A549 (cell line): ENCODE results near the gene MAML2.

Experiments used
- CTCF ChIP-seq: fragments of >200 bp; sonication (Bioruptor Twin); formaldehyde crosslinking; IDR thresholded peaks from 3 replicates; pipeline ENCODE4 v1.5.1; 2016
- HEYL ChIP-seq: fragments of 250-450 bp; sonication (Bioruptor Pico); IDR thresholded peaks from 2 replicates; pipeline ENCODE4 v1.8.0; 2021; ENCODE audit warnings: mild to moderate bottlenecking, moderate library complexity
- JUN ChIP-seq, 2 experiments: fragments of >200 bp; sonication (Bioruptor Twin); formaldehyde crosslinking; IDR thresholded peaks; 2 replicates in 1 of 2; 3 replicates in 1 of 2; pipeline ENCODE4 v1.6.1; 2016 to 2017
- NPAS2 ChIP-seq: fragments of 250-450 bp; sonication (Bioruptor Pico); IDR thresholded peaks from 2 replicates; pipeline ENCODE4 v1.8.0; 2022; ENCODE audit warnings: mild to moderate bottlenecking, moderate library complexity, borderline replicate concordance
- POLR2A ChIP-seq: IDR thresholded peaks from 2 replicates; pipeline ENCODE4 v1.6.1; 2012; ENCODE audit warnings: mild to moderate bottlenecking, low read length
- RAD21 ChIP-seq, 2 experiments: fragments of >200 bp in 1 of 2; sonication (Bioruptor Twin) in 1 of 2; formaldehyde crosslinking in 1 of 2; IDR thresholded peaks in 1 of 2; conservative IDR thresholded peaks in 1 of 2; 2 replicates in 1 of 2; 3 replicates in 1 of 2; pipeline ENCODE4 v1.6.1; 2012 to 2018; ENCODE audit warnings: inconsistent platforms in 1 of 2
- RCOR1 ChIP-seq: fragments of 150-350 bp; IDR thresholded peaks from 2 replicates; pipeline ENCODE4 v1.6.1; 2014; ENCODE audit warnings: antibody characterized with exemption, low read length, low read depth
- REST ChIP-seq: fragments of 200-600 bp; sonication (generic); IDR thresholded peaks from 2 replicates; pipeline ENCODE4 v1.6.1; 2016; ENCODE audit warnings: antibody characterized with exemption, mild to moderate bottlenecking, moderate library complexity
- RFX5 ChIP-seq: fragments of 450-650 bp; IDR thresholded peaks from 2 replicates; pipeline ENCODE4 v1.7.1; 2014; ENCODE audit warnings: antibody characterized with exemption, mild to moderate bottlenecking, moderate library complexity
- RNF2 ChIP-seq: fragments of 200-600 bp; sonication (generic); IDR thresholded peaks from 2 replicates; pipeline ENCODE4 v1.6.1; 2016; ENCODE audit warnings: low read depth, mild to moderate bottlenecking, antibody characterized with exemption, moderate library complexity, borderline replicate concordance
- SMC3 ChIP-seq: fragments of >200 bp; sonication (Bioruptor Twin); formaldehyde crosslinking; IDR thresholded peaks from 3 replicates; pipeline ENCODE4 v1.6.1; 2018; ENCODE audit warnings: inconsistent platforms

GRCh38 chr11:96074551-96075310 lies 268.3 kb downstream of the MAML2 start:
- TF ChIP-seq RCOR1 (no peak), CTCF (no peak), JUN (IDR thresholded peaks at IDR 0.05) (no peak), RAD21 (conservative IDR thresholded peaks at IDR 0.05 in 1 of 2, IDR thresholded peaks at IDR 0.05 in 1 of 2) (no peak), POLR2A (no peak), NPAS2 (CRISPR knock-in tag) (no peak), REST (no peak), HEYL (CRISPR knock-in tag) (no peak), RNF2 (no peak), RFX5 (no peak), SMC3 (no peak)
